Neural cell (in vitro differentiated cells): ENCODE data around the gene GRPEL2. TPM values are rescaled to one million over a fixed set of nuclear protein-coding genes. Genes with fewer than 3 reads are reported as not detected.

Experiments used
- H2AFZ ChIP-seq: fragments of 200-600, 300-800 bp; sonication (generic), shearing (Covaris generic); 2 replicates; pipeline ENCODE4 v1.6.0; 2014; ENCODE audit warnings: low read depth, mild to moderate bottlenecking, antibody characterized with exemption, low read length, moderate library complexity
- H3F3A ChIP-seq: fragments of 200-600 bp; shearing (Covaris generic); 2 replicates; pipeline ENCODE4 v1.6.1; 2016; ENCODE audit warnings: mild to moderate bottlenecking, moderate library complexity, mixed read lengths, antibody characterized with exemption, low read length; ENCODE audit not compliant: insufficient read depth, poor library complexity, severe bottlenecking
- H3K27ac ChIP-seq: fragments of 200-600, 300-800 bp; sonication (generic), shearing (Covaris generic); 2 replicates; pipeline ENCODE4 v1.5.1; 2014; ENCODE audit warnings: mild to moderate bottlenecking, low read length, moderate library complexity
- H3K27me3 ChIP-seq: fragments of 300-800, 200-600 bp; sonication (generic), shearing (Covaris generic); 2 replicates; pipeline ENCODE4 v1.6.0; 2014; ENCODE audit warnings: mild to moderate bottlenecking, low read depth, low read length, moderate library complexity; ENCODE audit not compliant: insufficient read depth
- H3K36me3 ChIP-seq: fragments of 300-800, 200-600 bp; sonication (generic), shearing (Covaris generic); 2 replicates; pipeline ENCODE4 v1.5.1; 2014; ENCODE audit warnings: mild to moderate bottlenecking, antibody characterized with exemption, low read length, moderate library complexity; ENCODE audit not compliant: insufficient read depth
- H3K4me2 ChIP-seq: fragments of 300-800, 200-600 bp; sonication (generic), shearing (Covaris generic); 2 replicates; pipeline ENCODE4 v1.6.0; 2014; ENCODE audit warnings: mild to moderate bottlenecking, low read length
- H3K4me3 ChIP-seq: fragments of 300-800, 200-600 bp; sonication (generic), shearing (Covaris generic); 2 replicates; pipeline ENCODE4 v1.5.1; 2014; ENCODE audit warnings: mild to moderate bottlenecking, low read length, moderate library complexity
- H3K79me2 ChIP-seq: fragments of 200-600 bp; shearing (Covaris generic); replicated peaks from 2 replicates; pipeline ENCODE4 v1.6.0; 2014; ENCODE audit warnings: mild to moderate bottlenecking, low read length, moderate library complexity; ENCODE audit not compliant: insufficient read depth
- H3K9ac ChIP-seq: fragments of 300-800, 200-600 bp; sonication (generic), shearing (Covaris generic); 2 replicates; pipeline ENCODE4 v1.6.1; 2016; ENCODE audit warnings: mild to moderate bottlenecking, low read length, mixed read lengths
- H3K9me2 ChIP-seq: fragments of 200-600 bp; shearing (Covaris generic); 2 replicates; pipeline ENCODE4 v1.6.1; 2016; ENCODE audit warnings: mild to moderate bottlenecking, low read length, mixed read lengths; ENCODE audit not compliant: insufficient read depth
- H3K9me3 ChIP-seq: fragments of 200-600, 300-800 bp; sonication (generic), shearing (Covaris generic); 2 replicates; pipeline ENCODE4 v1.6.1; 2016; ENCODE audit warnings: mild to moderate bottlenecking, mixed run types, low read length, moderate library complexity, mixed read lengths
- H4K20me1 ChIP-seq: fragments of 200-600 bp; shearing (Covaris generic); 2 replicates; pipeline ENCODE4 v1.6.1; 2016; ENCODE audit warnings: mild to moderate bottlenecking, mixed run types; ENCODE audit not compliant: insufficient read depth
- EP300 ChIP-seq: fragments of 450-650 bp; conservative IDR thresholded peaks from 2 replicates; pipeline ENCODE4 v1.6.1; 2014; ENCODE audit warnings: antibody characterized with exemption, mild to moderate bottlenecking, moderate library complexity; ENCODE audit not compliant: poor library complexity, severe bottlenecking
- EZH2 ChIP-seq: fragments of 200-600, 300-800 bp; shearing (Covaris generic), sonication (generic); IDR thresholded peaks from 2 replicates; pipeline ENCODE4 v1.6.1; 2014; ENCODE audit warnings: antibody characterized with exemption, low read length, borderline replicate concordance, mild to moderate bottlenecking; ENCODE audit not compliant: insufficient read depth, poor library complexity, severe bottlenecking
- MXI1 ChIP-seq: fragments of 450-650 bp; conservative IDR thresholded peaks from 2 replicates; pipeline ENCODE4 v1.6.1; 2014; ENCODE audit warnings: antibody characterized with exemption, mild to moderate bottlenecking; ENCODE audit not compliant: poor library complexity, severe bottlenecking
- POLR2AphosphoS5 ChIP-seq: IDR thresholded peaks from 2 replicates; pipeline ENCODE4 v1.6.1; 2012
- RAD21 ChIP-seq: fragments of 450-650 bp; conservative IDR thresholded peaks from 2 replicates; pipeline ENCODE4 v1.6.1; 2014; ENCODE audit warnings: antibody characterized with exemption, mild to moderate bottlenecking, moderate library complexity
- REST ChIP-seq: IDR thresholded peaks from 2 replicates; pipeline ENCODE4 v1.6.1; 2012; ENCODE audit warnings: borderline replicate concordance
- SMC3 ChIP-seq: fragments of 450-650 bp; conservative IDR thresholded peaks from 2 replicates; pipeline ENCODE4 v1.6.1; 2014; ENCODE audit warnings: antibody characterized with exemption, mild to moderate bottlenecking, moderate library complexity; ENCODE audit not compliant: poor library complexity
- TAF1 ChIP-seq: IDR thresholded peaks from 2 replicates; pipeline ENCODE4 v1.6.1; 2012; ENCODE audit warnings: low read depth
- polyA plus RNA-seq: library from polyadenylated mRNA; depleted of rRNA; stranded (reverse); fragments of >200 nt; gene quantifications from 2 replicates; pipeline ENCODE4 v1.2.3, GENCODE V29; 2014
- TF ChIP-seq, protein P1 (sequence below): fragments of 450-650 bp; IDR thresholded peaks from 2 replicates; pipeline ENCODE4 v1.5.1; 2014; ENCODE audit warnings: antibody characterized with exemption, mild to moderate bottlenecking, moderate library complexity; ENCODE audit not compliant: poor library complexity, severe bottlenecking

Gene GRPEL2
- polyA plus RNA-seq, 1 donor from 2014 or later = 19.3 TPM

DNA sequence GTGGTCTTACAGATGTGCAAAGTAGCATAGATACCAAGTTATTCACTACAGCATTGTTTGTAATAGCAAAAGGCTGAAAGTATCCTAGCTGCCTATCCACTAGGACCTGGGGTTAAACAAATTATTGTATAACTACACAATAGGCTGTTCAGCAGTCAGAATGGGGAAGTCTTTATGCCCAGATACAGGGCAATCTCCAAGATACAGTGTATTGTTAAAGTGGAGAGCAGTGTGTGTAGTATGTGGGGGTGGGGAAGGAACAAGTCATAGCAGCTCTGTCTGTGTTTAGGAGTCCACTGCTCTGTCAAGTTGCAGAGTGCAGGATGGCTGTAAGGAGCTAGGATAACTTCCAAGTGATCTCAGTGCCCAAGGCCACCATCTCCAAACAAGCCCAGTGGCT, 18.1 kb downstream of the GRPEL2 start:
- H3K27ac ChIP-seq = no peak overlapping the region
- no peak for TF ChIP-seq SMC3
- TF ChIP-seq REST = no peak
- no peak for TF ChIP-seq RAD21
- TF ChIP-seq MXI1 = no peak
- no peaks in the 10 kb centered on the region for H3K9me3 ChIP-seq
- H3K79me2 ChIP-seq = no peaks in the 10 kb centered on the region
- no peaks in the 10 kb centered on the region for H3K9me2 ChIP-seq
- H3K4me2 ChIP-seq = no peak overlapping the region
- H2AFZ ChIP-seq = no peak overlapping the region
- H3K27me3 ChIP-seq = no peaks in the 10 kb centered on the region
- no peak overlapping the region for H3K9ac ChIP-seq
- no peaks in the 10 kb centered on the region for H3F3A ChIP-seq
- H4K20me1 ChIP-seq = no peaks in the 10 kb centered on the region
- H3K4me3 ChIP-seq = no peak overlapping the region
- no peaks in the 10 kb centered on the region for H3K36me3 ChIP-seq

GRCh38 chr5:149363936-149364335, 18.6 kb downstream of the GRPEL2 start:
- no peaks in the 10 kb centered on the region for H3K79me2 ChIP-seq
- no peak overlapping the region for H2AFZ ChIP-seq
- H3K9ac ChIP-seq = no peak overlapping the region
- H3K27ac ChIP-seq = no peak overlapping the region
- no peak overlapping the region for H3K4me2 ChIP-seq
- no peaks in the 10 kb centered on the region for H4K20me1 ChIP-seq
- no peaks in the 10 kb centered on the region for H3K9me2 ChIP-seq
- H3K36me3 ChIP-seq = no peaks in the 10 kb centered on the region
- no peak overlapping the region for H3K4me3 ChIP-seq
- no peak for TF ChIP-seq EP300
- H3K9me3 ChIP-seq = no peaks in the 10 kb centered on the region
- H3F3A ChIP-seq = no peaks in the 10 kb centered on the region
- H3K27me3 ChIP-seq = no peaks in the 10 kb centered on the region

- Histone ChIP-seq H3K4me2 (no peak overlapping the region), H3K9me3 (no peaks in the 10 kb centered on the region), H3K36me3 (no peaks in the 10 kb centered on the region), H3K27ac (no peak overlapping the region), H2AFZ (no peak overlapping the region), H4K20me1 (no peaks in the 10 kb centered on the region), H3K4me3 (no peak overlapping the region), H3F3A (no peaks in the 10 kb centered on the region), H3K9ac (no peak overlapping the region), H3K9me2 (no peaks in the 10 kb centered on the region), H3K27me3 (no peaks in the 10 kb centered on the region), H3K79me2 (no peaks in the 10 kb centered on the region)
- TF ChIP-seq SMC3 = no peak
- TF ChIP-seq, protein P1, sequence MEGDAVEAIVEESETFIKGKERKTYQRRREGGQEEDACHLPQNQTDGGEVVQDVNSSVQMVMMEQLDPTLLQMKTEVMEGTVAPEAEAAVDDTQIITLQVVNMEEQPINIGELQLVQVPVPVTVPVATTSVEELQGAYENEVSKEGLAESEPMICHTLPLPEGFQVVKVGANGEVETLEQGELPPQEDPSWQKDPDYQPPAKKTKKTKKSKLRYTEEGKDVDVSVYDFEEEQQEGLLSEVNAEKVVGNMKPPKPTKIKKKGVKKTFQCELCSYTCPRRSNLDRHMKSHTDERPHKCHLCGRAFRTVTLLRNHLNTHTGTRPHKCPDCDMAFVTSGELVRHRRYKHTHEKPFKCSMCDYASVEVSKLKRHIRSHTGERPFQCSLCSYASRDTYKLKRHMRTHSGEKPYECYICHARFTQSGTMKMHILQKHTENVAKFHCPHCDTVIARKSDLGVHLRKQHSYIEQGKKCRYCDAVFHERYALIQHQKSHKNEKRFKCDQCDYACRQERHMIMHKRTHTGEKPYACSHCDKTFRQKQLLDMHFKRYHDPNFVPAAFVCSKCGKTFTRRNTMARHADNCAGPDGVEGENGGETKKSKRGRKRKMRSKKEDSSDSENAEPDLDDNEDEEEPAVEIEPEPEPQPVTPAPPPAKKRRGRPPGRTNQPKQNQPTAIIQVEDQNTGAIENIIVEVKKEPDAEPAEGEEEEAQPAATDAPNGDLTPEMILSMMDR = no peak
- TF ChIP-seq REST = no peak
- TF ChIP-seq EZH2 = no peak
- no peak for TF ChIP-seq TAF1
- TF ChIP-seq RAD21 = no peak
- no peak for TF ChIP-seq EP300
- TF ChIP-seq MXI1 = no peak
- TF ChIP-seq POLR2AphosphoS5 = no peak
These were observed 19.4 kb downstream of the GRPEL2 start for GRCh38 chr5:149364719-149365118.
